Measurements from ENCODE around the gene MAFG.

The MAFG gene

DNA sequence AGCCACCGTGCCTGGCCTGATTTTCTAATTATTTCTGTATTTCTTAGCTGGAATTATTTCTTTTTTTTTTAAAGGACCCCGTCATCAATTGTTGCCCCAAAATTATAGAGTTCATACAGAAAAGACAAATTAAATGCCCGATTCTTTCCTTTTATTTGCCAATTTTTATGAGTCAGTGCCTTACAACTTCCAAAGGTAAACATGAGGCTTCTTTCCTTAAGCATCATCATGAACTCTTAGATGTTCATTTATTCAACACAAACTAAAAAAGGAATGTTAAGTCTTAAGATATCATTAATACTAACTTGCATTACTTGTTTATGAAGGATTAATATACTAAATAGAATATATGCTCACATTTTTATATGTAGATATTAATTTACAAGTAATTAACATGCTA lies 49.2 kb downstream of the MAFG start:
- H3K36me3 ChIP-seq (ENCODE audit: control insufficient read depth, insufficient read depth, low read length), result peaks cover 44% of the 10 kb centered on the region
- H3K27me3 ChIP-seq (ENCODE audit: control insufficient read depth, insufficient read depth, low read length), result no peaks in the 10 kb centered on the region
- H3K27ac ChIP-seq (ENCODE audit: low read depth, low read length), result no peak overlapping the region
- no peaks in the 10 kb centered on the region for H3K9me3 ChIP-seq (ENCODE audit: control insufficient read depth, insufficient read depth, low read length)
- H3K4me3 ChIP-seq (ENCODE audit: low read depth, low read length), result no peak overlapping the region
- H3K9ac ChIP-seq (ENCODE audit: low read depth, low read length), result no peak overlapping the region
- no peaks in the 10 kb centered on the region for H3K4me1 ChIP-seq (ENCODE audit: control insufficient read depth, insufficient read depth, low read length)

DNA sequence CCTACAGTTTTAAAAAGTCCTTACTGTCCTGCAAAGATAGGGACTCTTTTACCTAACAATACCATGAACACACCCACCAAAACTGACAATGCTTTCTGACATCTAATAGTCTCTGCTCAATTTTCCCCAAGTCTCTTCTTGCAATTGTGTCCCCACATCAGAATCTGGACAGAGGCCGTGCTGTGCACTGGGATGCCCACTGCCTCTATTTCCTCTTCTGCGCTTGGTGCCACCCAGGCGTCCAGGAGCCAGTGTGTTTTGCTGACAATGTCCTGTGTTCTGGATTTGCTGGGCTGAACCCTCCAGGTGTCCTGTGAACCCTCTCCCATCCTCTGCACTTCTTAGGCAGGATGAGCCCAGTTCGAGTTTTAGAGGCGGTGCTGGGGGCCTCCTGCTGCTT lies 50.0 kb downstream of the MAFG start:
- peaks cover 39% of the 10 kb centered on the region for H3K36me3 ChIP-seq (ENCODE audit: control insufficient read depth, insufficient read depth, low read length)
- no peaks in the 10 kb centered on the region for H3K9me3 ChIP-seq (ENCODE audit: control insufficient read depth, insufficient read depth, low read length)
- H3K27ac ChIP-seq (ENCODE audit: low read depth, low read length), result no peak overlapping the region

DNA sequence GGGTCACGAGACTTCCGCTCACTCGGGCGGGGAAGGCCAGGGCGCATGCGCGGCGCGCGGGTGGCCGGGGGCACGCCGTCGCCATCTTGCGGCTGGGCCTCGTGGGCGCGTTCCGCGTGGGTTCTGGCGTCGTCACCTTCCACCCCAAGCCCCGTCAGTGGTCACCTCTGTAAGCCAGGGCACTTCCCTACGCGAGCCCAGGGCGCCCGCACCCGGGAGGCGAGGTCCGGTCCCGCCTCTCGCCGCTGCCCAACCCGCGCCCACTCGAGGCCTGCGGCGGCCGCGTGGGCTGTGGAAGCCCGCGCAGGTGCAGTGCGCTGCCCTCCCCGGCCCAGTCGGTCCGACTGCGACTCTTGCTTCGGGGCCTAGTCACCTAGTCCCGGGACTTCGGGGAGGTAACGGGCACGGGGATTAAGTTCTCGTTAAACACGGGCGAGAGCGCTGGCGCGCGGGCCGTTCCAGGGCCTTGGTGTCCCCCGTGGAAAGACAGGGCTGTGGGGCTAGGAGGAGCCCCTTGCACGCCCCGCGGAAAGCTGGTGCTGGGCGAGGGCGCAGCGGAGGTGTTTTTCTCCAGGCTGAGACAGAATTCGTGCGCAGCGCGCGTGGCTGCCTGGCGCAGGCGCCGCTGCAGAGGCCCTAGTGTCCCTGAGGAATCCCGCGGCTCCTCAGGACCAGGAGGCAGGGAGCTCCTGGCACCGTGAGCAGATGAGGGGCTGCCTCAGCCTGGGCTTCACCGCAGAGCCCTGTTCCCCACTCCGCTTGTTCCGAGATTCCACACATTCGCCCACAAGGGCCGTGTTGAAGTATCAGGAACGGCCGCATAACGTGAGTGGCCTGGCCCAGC lies 55.9 kb downstream of the MAFG start:
- Histone ChIP-seq H3K4me1 (ENCODE audit: control insufficient read depth, insufficient read depth, low read length) (peaks cover 26% of the 10 kb centered on the region), H3K36me3 (ENCODE audit: control insufficient read depth, insufficient read depth, low read length) (peaks cover 11% of the 10 kb centered on the region), H3K9ac (ENCODE audit: low read depth, low read length) (peak overlapping the region; percentile 92), H3K27ac (ENCODE audit: low read depth, low read length) (peak overlapping the region; percentile 94), H3K4me3 (ENCODE audit: low read depth, low read length) (peak overlapping the region; percentile 92), H3K9me3 (ENCODE audit: control insufficient read depth, insufficient read depth, low read length) (no peaks in the 10 kb centered on the region), H3K27me3 (ENCODE audit: control insufficient read depth, insufficient read depth, low read length) (no peaks in the 10 kb centered on the region)

More for the DNA sequence above, 50.0 kb downstream of the MAFG start:
- H3K4me3 ChIP-seq (ENCODE audit: low read depth, low read length), result no peak overlapping the region
- H3K4me1 ChIP-seq (ENCODE audit: control insufficient read depth, insufficient read depth, low read length), result no peaks in the 10 kb centered on the region
- H3K27me3 ChIP-seq (ENCODE audit: control insufficient read depth, insufficient read depth, low read length), result no peaks in the 10 kb centered on the region
- H3K9ac ChIP-seq (ENCODE audit: low read depth, low read length), result no peak overlapping the region

DNA sequence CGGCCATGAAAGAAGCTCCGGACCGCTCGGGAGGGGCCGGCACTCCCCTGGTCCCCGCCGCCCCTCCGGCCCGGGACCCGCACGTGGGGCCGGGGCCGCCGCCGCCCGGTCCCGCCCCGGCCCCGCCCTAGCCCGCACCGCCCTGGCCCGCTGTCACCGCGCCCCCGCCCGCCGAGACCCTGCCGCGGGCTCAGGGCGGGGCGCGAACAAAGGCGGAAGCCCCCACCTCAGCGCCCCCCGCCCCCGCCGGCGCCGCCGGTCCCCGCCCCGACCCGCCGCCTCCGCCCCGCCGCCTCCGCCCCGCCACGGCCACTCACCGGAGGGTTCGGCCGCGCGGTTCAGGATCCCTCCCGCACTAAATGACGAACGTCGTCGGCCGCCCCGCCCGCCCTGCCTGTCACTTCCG lies 56.6 kb downstream of the MAFG start, which contains the start of gene ARHGDIA:
Gene ARHGDIA, minus strand, starts transcription at position 357 of the 406 bp plus-strand sequence. CDS start 1,407 bp downstream, outside the sequence.
- H3K27ac ChIP-seq (ENCODE audit: low read depth, low read length), result peak within 1 kb of the TSS; percentile 94
- H3K36me3 ChIP-seq (ENCODE audit: control insufficient read depth, insufficient read depth, low read length), result peaks cover 11% of the 10 kb centered on the region
- H3K9ac ChIP-seq (ENCODE audit: low read depth, low read length), result peak within 1 kb of the TSS; percentile 92
- peaks cover 26% of the 10 kb centered on the region for H3K4me1 ChIP-seq (ENCODE audit: control insufficient read depth, insufficient read depth, low read length)
- no peaks in the 10 kb centered on the region for H3K9me3 ChIP-seq (ENCODE audit: control insufficient read depth, insufficient read depth, low read length)
- peak within 1 kb of the TSS; percentile 92 for H3K4me3 ChIP-seq (ENCODE audit: low read depth, low read length)
- H3K27me3 ChIP-seq (ENCODE audit: control insufficient read depth, insufficient read depth, low read length), result no peaks in the 10 kb centered on the region

- Histone ChIP-seq H3K9me3 (ENCODE audit: control insufficient read depth, insufficient read depth, low read length) (no peaks in the 10 kb centered on the region), H3K36me3 (ENCODE audit: control insufficient read depth, insufficient read depth, low read length) (peaks cover 17% of the 10 kb centered on the region), H3K27ac (ENCODE audit: low read depth, low read length) (peak overlapping the region; percentile 94), H3K4me1 (ENCODE audit: control insufficient read depth, insufficient read depth, low read length) (peaks cover 26% of the 10 kb centered on the region), H3K27me3 (ENCODE audit: control insufficient read depth, insufficient read depth, low read length) (no peaks in the 10 kb centered on the region), H3K4me3 (ENCODE audit: low read depth, low read length) (peak overlapping the region; percentile 87), H3K9ac (ENCODE audit: low read depth, low read length) (peak overlapping the region; percentile 70)
Observed at GRCh38 chr17:81870131-81870980, 57.2 kb downstream of the MAFG start.

DNA sequence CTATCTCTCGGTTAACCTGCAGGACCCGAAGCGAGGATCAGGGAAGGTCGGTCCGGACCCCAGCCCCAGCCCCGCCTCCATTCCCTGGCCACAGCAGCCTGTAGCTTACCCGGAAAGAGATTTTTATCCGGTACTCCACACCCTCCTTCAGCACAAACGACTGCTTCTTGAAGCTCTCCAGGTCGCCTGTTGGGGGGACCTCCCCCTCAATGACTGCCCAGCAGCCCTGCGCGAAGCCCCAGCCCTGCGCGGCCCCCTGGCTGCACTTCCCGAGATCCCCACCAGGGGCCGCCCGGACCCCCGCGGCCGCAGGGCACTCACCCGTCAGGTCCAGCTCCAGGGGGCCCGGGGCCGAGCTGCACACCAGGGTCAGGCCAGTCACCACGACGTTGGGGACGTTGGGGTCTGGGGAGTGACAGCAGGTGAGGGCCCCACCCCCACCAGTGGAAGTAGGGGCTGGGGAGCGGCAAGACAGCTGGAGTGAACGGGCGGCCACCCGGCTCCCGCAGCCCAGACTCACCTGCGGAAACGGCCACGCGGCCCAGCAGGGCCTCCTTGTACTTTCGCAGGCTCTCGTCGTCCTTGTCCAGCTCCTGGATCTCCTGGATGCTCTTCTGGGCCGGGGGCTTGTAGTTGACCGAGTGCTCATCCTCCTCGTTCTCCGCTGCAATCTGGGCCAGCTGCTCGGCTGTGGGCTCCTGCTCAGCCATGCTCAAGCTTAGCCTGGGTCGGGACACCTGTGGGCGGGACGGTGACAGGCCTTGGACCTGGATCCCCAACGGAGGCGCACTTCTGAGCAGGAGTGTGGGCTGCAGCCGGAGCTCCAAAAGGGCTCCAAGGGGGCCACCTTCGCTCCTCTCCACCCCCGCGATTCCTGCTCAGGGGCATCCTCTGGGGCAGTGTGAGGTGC lies 58.1 kb downstream of the MAFG start:
- Histone ChIP-seq H3K4me1 (ENCODE audit: control insufficient read depth, insufficient read depth, low read length) (peaks cover 26% of the 10 kb centered on the region), H3K36me3 (ENCODE audit: control insufficient read depth, insufficient read depth, low read length) (peaks cover 21% of the 10 kb centered on the region), H3K9me3 (ENCODE audit: control insufficient read depth, insufficient read depth, low read length) (no peaks in the 10 kb centered on the region)

DNA sequence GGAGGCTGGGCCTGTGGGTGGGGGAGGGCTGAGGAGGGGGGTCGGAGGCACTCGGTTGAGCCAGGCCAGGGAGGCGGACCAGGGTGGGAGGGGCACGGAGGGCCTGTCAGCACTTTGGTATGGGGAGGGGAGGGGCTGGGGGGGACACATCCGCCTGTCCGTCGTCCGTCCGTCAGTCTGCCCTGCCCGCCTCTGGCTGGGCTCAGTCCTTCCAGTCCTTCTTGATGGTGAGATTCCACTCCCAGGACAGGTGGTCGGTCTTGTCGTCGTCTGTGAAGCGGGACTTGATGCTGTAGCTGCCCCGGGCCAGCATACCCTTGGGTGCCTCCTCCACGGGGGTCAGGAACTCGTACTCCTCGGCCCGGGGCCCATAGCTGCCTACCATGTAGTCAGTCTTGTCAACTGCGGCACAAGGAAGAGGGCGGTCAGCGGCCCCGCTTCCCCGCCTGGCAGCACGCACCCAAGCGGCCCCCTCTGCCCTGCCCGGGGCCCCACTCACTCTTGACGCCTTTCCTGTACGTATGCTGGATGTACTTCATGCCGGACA lies 58.8 kb downstream of the MAFG start:
- H3K4me1 ChIP-seq (ENCODE audit: control insufficient read depth, insufficient read depth, low read length), result peaks cover 26% of the 10 kb centered on the region
- H3K27ac ChIP-seq (ENCODE audit: low read depth, low read length), result peak overlapping the region; percentile 87
- no peaks in the 10 kb centered on the region for H3K9me3 ChIP-seq (ENCODE audit: control insufficient read depth, insufficient read depth, low read length)
- peaks cover 26% of the 10 kb centered on the region for H3K36me3 ChIP-seq (ENCODE audit: control insufficient read depth, insufficient read depth, low read length)
- peak overlapping the region; percentile 4; the same call in 1 of the 2 replicates for H3K9ac ChIP-seq (ENCODE audit: low read depth, low read length)
- no peaks in the 10 kb centered on the region for H3K27me3 ChIP-seq (ENCODE audit: control insufficient read depth, insufficient read depth, low read length)
- no peak overlapping the region for H3K4me3 ChIP-seq (ENCODE audit: low read depth, low read length)

More for the DNA sequence above, 58.1 kb downstream of the MAFG start:
- Histone ChIP-seq H3K4me3 (ENCODE audit: low read depth, low read length) (peak overlapping the region; percentile 87), H3K27me3 (ENCODE audit: control insufficient read depth, insufficient read depth, low read length) (no peaks in the 10 kb centered on the region), H3K9ac (ENCODE audit: low read depth, low read length) (peak overlapping the region; percentile 4; the same call in 1 of the 2 replicates), H3K27ac (ENCODE audit: low read depth, low read length) (peak overlapping the region; percentile 94)
